Spleen (tissue), 7 donors: ENCODE results near the gene LARP4B.

Experiments used
- CTCF ChIP-seq, 11 experiments: fragments of 200-600 bp in 7 of 11; fragments of 450-650 bp in 4 of 11; sonication (generic) in 4 of 11; IDR thresholded peaks in 8 of 11; conservative IDR thresholded peaks in 3 of 11; 1 replicate in 7 of 11; 2 replicates in 4 of 11; pipeline versions ENCODE4 v1.4.0 to v1.8.0; 2016 to 2021; ENCODE audit warnings: antibody characterized with exemption in 11 of 11, inconsistent platforms in 4 of 11, mild to moderate bottlenecking in 1 of 11
- POLR2A ChIP-seq, 3 donors: fragments of 450-650 bp; IDR thresholded peaks; one replicate each; pipeline ENCODE4 v1.5.1; 2017; ENCODE audit warnings: antibody characterized with exemption in 3 of 3, mild to moderate bottlenecking in 1 of 3
- POLR2AphosphoS5 ChIP-seq, 3 donors: sonication (generic); formaldehyde crosslinking; IDR thresholded peaks; one replicate each; pipeline ENCODE4 v1.5.1; 2017; ENCODE audit warnings: antibody characterized with exemption in 3 of 3
- donor health status: DM: no; HTN: no; CAD: no; lungs with moderate emphysema.
- donor health status: DM: no; HTN: no; CAD: no.
- donor health status: DM: no; HTN: no; CAD: no.

- TF ChIP-seq CTCF (IDR thresholded peaks at IDR 0.05 in 8 of 11, conservative IDR thresholded peaks at IDR 0.05 in 3 of 11): no peak
- TF ChIP-seq POLR2A (IDR thresholded peaks at IDR 0.05): no peak
- no peak for TF ChIP-seq POLR2AphosphoS5 (IDR thresholded peaks at IDR 0.05)
Measured at GRCh38 chr10:966466-967235, 35.1 kb upstream of the LARP4B start.
